Duodenal mucosa (tissue), 2 donors: ENCODE measurements around the gene CCDC184.
"Not testable (repeated sequence)": the region's sequence is repeated elsewhere in the genome, so short reads cannot be mapped to it uniquely, and the experiment has no call there.

Experiments
- H3K27ac ChIP-seq: one replicate; pipeline ENCODE4 v1.7.0; 2013; ENCODE audit warnings: low read depth, low read length
- H3K27me3 ChIP-seq, 2 donors: one replicate each; pipeline ENCODE4 v1.7.0; 2013; ENCODE audit warnings: low read length in 2 of 2, control low read depth in 1 of 2; ENCODE audit not compliant: insufficient read depth in 2 of 2, control insufficient read depth in 1 of 2
- H3K36me3 ChIP-seq, 2 donors: one replicate each; pipeline ENCODE4 v1.7.0; 2013; ENCODE audit warnings: low read length in 2 of 2, control low read depth in 1 of 2; ENCODE audit not compliant: insufficient read depth in 2 of 2, control insufficient read depth in 1 of 2
- H3K4me1 ChIP-seq, 2 donors: one replicate each; pipeline ENCODE4 v1.7.0; 2013; ENCODE audit warnings: low read length in 2 of 2, control low read depth in 1 of 2; ENCODE audit not compliant: insufficient read depth in 2 of 2, control insufficient read depth in 1 of 2
- H3K4me3 ChIP-seq, 2 donors: one replicate each; pipeline ENCODE4 v1.7.0; 2013; ENCODE audit warnings: low read length in 2 of 2, low read depth in 1 of 2
- H3K9ac ChIP-seq, 2 donors: one replicate each; pipeline ENCODE4 v1.7.0; 2013; ENCODE audit warnings: low read length in 2 of 2, low read depth in 1 of 2
- H3K9me3 ChIP-seq, 2 donors: one replicate each; pipeline ENCODE4 v1.7.0; 2013; ENCODE audit warnings: low read length in 2 of 2, control low read depth in 1 of 2; ENCODE audit not compliant: control insufficient read depth in 1 of 2

CCDC184 gene

DNA sequence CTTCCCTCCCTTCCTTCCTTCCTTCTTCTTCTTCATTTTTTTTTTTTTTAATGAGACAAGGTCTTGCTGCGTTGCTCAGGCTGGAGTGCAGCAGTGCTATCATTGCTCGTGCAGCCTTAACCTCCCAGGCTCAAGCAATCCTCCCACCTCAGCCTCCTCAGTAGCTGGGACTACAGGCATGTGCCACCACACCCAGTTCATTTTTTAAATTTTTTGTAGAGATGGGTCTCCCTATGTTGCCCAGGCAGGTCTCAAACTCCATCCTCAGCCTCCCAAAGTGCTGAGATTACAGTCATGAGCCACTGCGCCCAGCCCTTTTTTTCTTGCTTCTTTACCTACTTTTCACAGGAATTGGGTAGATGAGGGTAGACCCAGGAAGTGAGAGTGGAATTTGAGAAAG, 18.1 kb downstream of the CCDC184 start:
- Histone ChIP-seq H3K27ac (no peak overlapping the region), H3K9ac (no peak overlapping the region), H3K4me3 (no peak overlapping the region), H3K9me3 (peaks cover 15 to 23% of the 10 kb centered on the region in 2 donors), H3K27me3 (no peaks in the 10 kb centered on the region), H3K4me1 (peaks cover 3 to 17% of the 10 kb centered on the region in 2 donors), H3K36me3 (peaks cover 0 to 4% of the 10 kb centered on the region in 2 donors)

DNA sequence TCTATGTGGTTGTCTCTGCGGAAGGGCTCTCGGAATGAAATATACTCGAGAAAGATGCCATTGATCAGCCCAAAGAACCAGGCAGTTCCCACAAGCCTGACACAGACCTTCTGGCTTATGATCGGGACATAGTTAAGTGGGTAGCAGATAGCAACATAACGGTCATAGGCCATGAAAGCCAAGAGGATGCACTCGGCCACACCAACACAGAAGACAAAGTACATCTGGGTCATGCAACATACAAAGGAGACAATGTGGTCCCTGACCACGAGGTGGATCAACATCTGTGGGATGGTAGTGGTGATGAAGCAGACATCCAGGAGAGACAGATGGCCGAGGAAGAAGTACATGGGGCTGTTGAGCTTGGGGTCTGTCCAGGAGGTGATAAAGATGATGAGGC, 19.3 kb downstream of the CCDC184 start:
- no peaks in the 10 kb centered on the region for H3K27me3 ChIP-seq
- no peak overlapping the region for H3K4me3 ChIP-seq
- H3K27ac ChIP-seq = no peak overlapping the region
- peaks cover 3 to 12% of the 10 kb centered on the region in 2 donors for H3K4me1 ChIP-seq
- H3K36me3 ChIP-seq = peaks cover 0 to 4% of the 10 kb centered on the region in 2 donors
- H3K9ac ChIP-seq = no peak overlapping the region
- peaks cover 22 to 33% of the 10 kb centered on the region in 2 donors for H3K9me3 ChIP-seq

DNA sequence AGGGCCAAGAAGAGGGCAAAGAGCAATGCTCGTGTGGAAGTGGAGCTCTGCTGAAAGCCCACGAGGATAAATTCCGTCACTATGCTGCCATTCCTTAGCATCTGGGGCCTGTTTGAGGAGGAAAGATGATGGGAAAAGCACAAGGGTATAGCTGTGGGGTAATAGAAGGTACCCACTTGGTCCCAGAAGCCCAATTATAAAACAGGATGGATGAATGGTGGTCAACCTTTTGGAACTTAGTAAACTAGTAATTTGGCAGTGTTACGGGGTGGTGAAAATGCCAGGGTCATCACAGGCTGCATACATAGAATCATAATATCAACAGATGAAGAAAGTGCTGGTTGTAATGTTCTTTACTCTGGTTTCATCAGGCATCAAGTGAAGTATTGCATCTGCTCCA, 19.7 kb downstream of the CCDC184 start, which contains the start of gene OR10AD1:
OR10AD1 (minus strand) TSS at position 101 of the 400 bp plus-strand sequence; CDS start at position 101, 0 bp downstream.
- Histone ChIP-seq H3K27me3 (no peaks in the 10 kb centered on the region), H3K36me3 (peaks cover 0 to 4% of the 10 kb centered on the region in 2 donors), H3K9me3 (peaks cover 26 to 37% of the 10 kb centered on the region in 2 donors), H3K4me1 (peaks cover 3 to 12% of the 10 kb centered on the region in 2 donors), H3K4me3 (no peak within 1 kb of the TSS), H3K27ac (no peak within 1 kb of the TSS), H3K9ac (no peak within 1 kb of the TSS)

DNA sequence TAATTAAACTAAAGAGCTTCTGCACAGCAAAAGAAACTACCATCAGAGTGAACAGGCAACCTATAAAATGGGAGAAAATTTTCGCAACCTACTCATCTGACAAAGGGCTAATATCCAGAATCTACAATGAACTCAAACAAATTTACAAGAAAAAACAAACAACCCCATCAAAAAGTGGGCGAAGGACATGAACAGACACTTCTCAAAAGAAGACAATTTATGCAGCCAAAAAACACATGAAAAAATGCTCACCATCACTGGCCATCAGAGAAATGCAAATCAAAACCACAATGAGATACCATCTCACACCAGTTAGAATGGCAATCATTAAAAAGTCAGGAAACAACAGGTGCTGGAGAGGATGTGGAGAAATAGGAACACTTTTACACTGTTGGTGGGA, 26.1 kb downstream of the CCDC184 start:
- H3K27me3 ChIP-seq, H3K9ac ChIP-seq, H3K27ac ChIP-seq, H3K36me3 ChIP-seq, H3K4me1 ChIP-seq, H3K4me3 ChIP-seq: not testable (repeated sequence)
- H3K9me3 ChIP-seq = peaks cover 22 to 33% of the 10 kb centered on the region in 2 donors

DNA sequence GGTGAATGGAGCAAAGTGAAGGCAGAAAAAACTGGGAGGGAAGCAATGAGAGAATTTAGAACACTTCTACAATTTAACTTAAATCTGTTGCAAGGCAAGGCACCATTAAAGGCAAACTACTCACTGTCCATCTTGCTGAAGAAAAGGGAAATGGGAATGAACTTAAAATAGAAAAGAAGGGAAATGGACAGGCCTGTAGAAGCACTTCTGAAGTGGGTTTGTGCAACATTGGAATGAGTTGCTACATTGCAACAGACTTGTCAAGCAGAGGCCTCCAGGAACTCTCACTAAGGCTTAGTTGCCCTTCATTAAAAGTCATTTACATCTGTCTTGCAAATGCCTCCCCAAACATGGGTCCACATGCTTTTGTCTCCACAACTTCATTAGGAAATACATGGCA, 33.3 kb downstream of the CCDC184 start:
- H3K27ac ChIP-seq = no peak overlapping the region
- no peak overlapping the region for H3K4me3 ChIP-seq
- H3K27me3 ChIP-seq = peaks cover 0 to 10% of the 10 kb centered on the region in 2 donors
- H3K9ac ChIP-seq = no peak overlapping the region
- H3K36me3 ChIP-seq = no peaks in the 10 kb centered on the region
- H3K4me1 ChIP-seq = no peaks in the 10 kb centered on the region
- H3K9me3 ChIP-seq = no peaks in the 10 kb centered on the region

DNA sequence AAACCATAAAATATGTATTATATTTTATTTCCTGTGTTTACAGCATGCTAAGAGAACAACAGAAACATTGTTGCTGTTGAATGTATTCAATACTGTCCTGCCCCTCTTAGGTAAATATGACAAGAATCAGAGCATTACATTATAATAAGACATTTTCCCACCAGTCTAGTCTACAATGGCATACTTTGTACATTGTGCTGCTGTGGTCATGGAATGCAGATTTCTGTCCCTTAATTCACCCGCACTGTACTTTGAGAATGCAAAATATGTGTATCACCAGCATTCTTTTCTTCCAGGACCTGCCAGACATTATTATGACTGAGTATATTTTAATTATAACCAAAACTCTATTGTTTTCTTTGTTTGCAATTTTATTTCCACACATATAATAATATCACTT, 36.2 kb downstream of the CCDC184 start:
- no peak overlapping the region for H3K27ac ChIP-seq
- H3K27me3 ChIP-seq = peaks cover 0 to 10% of the 10 kb centered on the region in 2 donors
- no peak overlapping the region for H3K4me3 ChIP-seq
- H3K36me3 ChIP-seq = no peaks in the 10 kb centered on the region
- H3K9me3 ChIP-seq = no peaks in the 10 kb centered on the region
- H3K9ac ChIP-seq = no peak overlapping the region
- H3K4me1 ChIP-seq = no peaks in the 10 kb centered on the region

DNA sequence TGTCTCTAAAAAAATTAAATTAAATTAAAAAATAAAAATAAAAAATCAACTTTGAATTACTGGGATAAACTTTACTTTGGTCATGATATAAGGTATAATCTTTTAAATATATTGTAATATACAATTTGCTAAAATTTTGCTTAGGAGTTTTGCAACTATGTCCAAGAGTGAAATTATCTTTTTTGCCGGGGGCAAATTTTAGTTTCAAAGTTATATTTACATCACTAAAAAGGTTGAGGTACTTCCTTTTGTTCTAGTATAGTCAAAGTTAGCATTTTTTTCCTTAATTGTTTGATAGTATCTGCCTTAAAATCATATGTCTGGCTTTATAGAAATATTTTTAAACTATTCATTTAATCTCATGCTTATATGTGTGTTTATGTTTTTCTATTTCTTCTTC, 37.3 kb downstream of the CCDC184 start:
- Histone ChIP-seq H3K4me3 (no peak overlapping the region), H3K9ac (no peak overlapping the region), H3K9me3 (no peaks in the 10 kb centered on the region), H3K4me1 (no peaks in the 10 kb centered on the region), H3K27me3 (peaks cover 0 to 5% of the 10 kb centered on the region in 2 donors), H3K27ac (no peak overlapping the region), H3K36me3 (no peaks in the 10 kb centered on the region)

DNA sequence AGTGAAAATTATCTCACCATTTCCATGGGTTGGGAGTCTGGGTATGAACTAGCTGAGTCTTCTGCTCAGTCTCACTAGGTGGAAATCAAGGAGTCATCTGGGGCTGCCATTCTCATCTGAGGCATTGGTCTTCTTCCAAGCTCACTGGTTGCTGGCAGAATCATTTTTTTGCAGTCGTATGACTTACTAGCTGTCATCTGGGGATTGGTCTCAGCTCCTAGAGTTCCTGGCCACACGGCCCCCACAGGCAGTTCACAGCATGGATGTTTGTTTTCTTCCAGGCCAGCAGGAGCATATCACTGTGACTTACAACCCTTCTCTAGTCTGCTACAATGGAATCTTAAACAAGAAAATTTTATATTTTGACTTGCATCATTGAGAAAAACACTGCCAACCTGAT, 38.2 kb downstream of the CCDC184 start:
- Histone ChIP-seq H3K27me3 (peaks cover 0 to under 1% of the 10 kb centered on the region in 2 donors), H3K9ac (no peak overlapping the region), H3K9me3 (no peaks in the 10 kb centered on the region), H3K4me1 (no peaks in the 10 kb centered on the region), H3K36me3 (no peaks in the 10 kb centered on the region), H3K4me3 (no peak overlapping the region), H3K27ac (no peak overlapping the region)

DNA sequence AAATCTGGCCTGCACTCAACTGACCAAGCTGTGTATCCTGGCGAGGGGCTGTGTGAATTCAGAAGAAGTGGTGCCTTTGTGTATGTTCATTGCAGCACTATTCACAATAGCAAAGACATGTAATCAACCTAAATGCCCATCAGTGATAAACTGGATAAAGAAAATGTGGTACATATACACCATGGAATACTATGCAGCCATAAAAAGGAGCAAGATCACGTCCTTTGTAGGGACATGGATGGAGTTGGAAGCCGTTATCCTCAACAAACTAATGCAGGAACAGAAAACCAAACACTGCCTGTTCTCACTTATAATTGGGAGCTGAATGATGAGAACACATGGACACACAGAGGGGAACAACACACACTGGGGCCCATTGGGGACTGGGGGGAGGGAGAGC, 41.1 kb downstream of the CCDC184 start:
- H3K36me3 ChIP-seq, H3K9ac ChIP-seq, H3K27me3 ChIP-seq, H3K4me3 ChIP-seq, H3K4me1 ChIP-seq, H3K9me3 ChIP-seq, H3K27ac ChIP-seq: not testable (repeated sequence)

DNA sequence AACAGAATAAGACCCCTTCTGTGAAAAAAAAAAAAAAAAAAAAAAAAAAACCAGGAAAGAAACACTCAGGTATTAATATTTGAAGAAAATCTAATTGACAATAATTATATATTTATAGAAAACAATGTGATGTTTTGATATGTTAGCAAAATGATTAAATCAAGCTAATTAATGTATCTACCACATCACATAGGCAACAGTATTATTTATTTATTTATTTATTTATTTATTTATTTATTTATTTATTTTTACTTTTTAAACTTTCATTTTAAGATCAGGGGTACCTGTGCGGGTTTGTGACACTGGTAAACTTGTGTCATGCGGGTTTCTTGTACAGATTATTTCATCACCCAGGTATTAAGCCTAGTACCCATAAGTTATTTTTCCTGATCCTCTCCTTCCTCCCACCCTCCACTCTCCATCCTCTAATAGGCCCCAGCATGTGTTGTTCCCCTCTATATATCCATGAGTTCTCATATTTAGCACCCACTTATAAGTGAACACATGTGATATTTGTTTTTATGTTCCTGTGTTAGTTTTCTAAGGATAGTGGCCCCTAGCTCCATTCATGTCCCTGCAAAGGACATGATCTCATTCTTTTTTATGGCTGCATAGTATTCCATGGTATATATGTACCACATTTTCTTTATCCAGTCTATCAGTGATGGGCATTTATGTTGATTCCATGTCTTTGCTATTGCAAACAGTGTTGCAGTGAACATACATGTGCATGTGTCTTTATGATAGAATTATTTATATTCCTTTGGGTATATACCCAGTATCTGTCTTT, 47.9 kb downstream of the CCDC184 start:
- not testable (repeated sequence) for H3K27ac ChIP-seq, H3K36me3 ChIP-seq, H3K4me1 ChIP-seq, H3K9ac ChIP-seq, H3K9me3 ChIP-seq, H3K4me3 ChIP-seq, H3K27me3 ChIP-seq
